ENCODE measurements around the gene EPHA8.

EPHA8 gene

GRCh38 chr1:22643928-22644327 is 80.6 kb downstream of the EPHA8 start:
- Histone ChIP-seq H4K12ac (ENCODE audit: low read depth, low read length) (no peak overlapping the region), H3K4me2 (ENCODE audit: low read length) (no peak overlapping the region), H4K91ac (ENCODE audit: low read depth, low read length) (no peak overlapping the region), H3K23ac (ENCODE audit: low read length) (no peak overlapping the region), H2BK120ac (ENCODE audit: insufficient read depth, low read length, poor library complexity) (no peak overlapping the region), H2AFZ (ENCODE audit: insufficient read depth, low read length, poor library complexity) (no peak overlapping the region), H3K9ac (ENCODE audit: low read length) (no peak overlapping the region), H3K9me3 (ENCODE audit: insufficient read depth, low read depth, low read length) (peaks cover 3% of the 10 kb centered on the region), H4K8ac (ENCODE audit: low read depth, low read length) (no peak overlapping the region), H3K27me3 (ENCODE audit: insufficient read depth, low read length) (no peaks in the 10 kb centered on the region), H2BK12ac (ENCODE audit: low read length) (no peak overlapping the region), H3K4me3 (ENCODE audit: low read depth, low read length) (no peak overlapping the region), H3K4ac (ENCODE audit: low read depth, low read length) (no peak overlapping the region), H3K14ac (ENCODE audit: low read length) (no peak overlapping the region), H2BK5ac (ENCODE audit: low read depth, low read length, poor library complexity) (no peak overlapping the region), H3K4me1 (ENCODE audit: control insufficient read depth in 1 of 2, insufficient read depth in 2 of 2, low read length in 2 of 2) (peaks cover 7 to 11% of the 10 kb centered on the region in 2 experiments), H3K36me3 (ENCODE audit: control insufficient read depth in 1 of 2, insufficient read depth in 2 of 2, low read length in 2 of 2) (no peaks in the 10 kb centered on the region), H3K18ac (ENCODE audit: low read length) (no peak overlapping the region), H3K79me1 (ENCODE audit: low read length) (no peaks in the 10 kb centered on the region), H3K27ac (ENCODE audit: low read depth, low read length) (no peak overlapping the region), H2AK5ac (ENCODE audit: low read length) (no peak overlapping the region), H3K79me2 (ENCODE audit: control insufficient read depth, insufficient read depth, low read length, poor library complexity) (no peaks in the 10 kb centered on the region)
- no CpG with 5 or more reads among the region's 12 CpGs for WGBS (ENCODE audit: extremely low coverage, insufficient coverage, insufficient read length)
- no peak for DNase-seq

- Histone ChIP-seq H3K27me3 (ENCODE audit: insufficient read depth, low read length) (no peaks in the 10 kb centered on the region), H2AK5ac (ENCODE audit: low read length) (no peak overlapping the region), H2BK5ac (ENCODE audit: low read depth, low read length, poor library complexity) (no peak overlapping the region), H3K14ac (ENCODE audit: low read length) (no peak overlapping the region), H3K36me3 (ENCODE audit: control insufficient read depth in 1 of 2, insufficient read depth in 2 of 2, low read length in 2 of 2) (no peaks in the 10 kb centered on the region), H3K4me1 (ENCODE audit: control insufficient read depth in 1 of 2, insufficient read depth in 2 of 2, low read length in 2 of 2) (peaks cover 4 to 8% of the 10 kb centered on the region in 2 experiments), H2BK120ac (ENCODE audit: insufficient read depth, low read length, poor library complexity) (no peak overlapping the region), H3K4ac (ENCODE audit: low read depth, low read length) (no peak overlapping the region), H3K79me2 (ENCODE audit: control insufficient read depth, insufficient read depth, low read length, poor library complexity) (no peaks in the 10 kb centered on the region), H3K9ac (ENCODE audit: low read length) (no peak overlapping the region), H3K4me3 (ENCODE audit: low read depth, low read length) (no peak overlapping the region), H4K12ac (ENCODE audit: low read depth, low read length) (no peak overlapping the region), H3K18ac (ENCODE audit: low read length) (no peak overlapping the region), H3K4me2 (ENCODE audit: low read length) (no peak overlapping the region), H4K91ac (ENCODE audit: low read depth, low read length) (no peak overlapping the region), H2AFZ (ENCODE audit: insufficient read depth, low read length, poor library complexity) (no peak overlapping the region), H3K9me3 (ENCODE audit: insufficient read depth, low read depth, low read length) (no peaks in the 10 kb centered on the region), H3K23ac (ENCODE audit: low read length) (no peak overlapping the region), H2BK12ac (ENCODE audit: low read length) (no peak overlapping the region), H4K8ac (ENCODE audit: low read depth, low read length) (no peak overlapping the region), H3K27ac (ENCODE audit: low read depth, low read length) (no peak overlapping the region), H3K79me1 (ENCODE audit: low read length) (no peaks in the 10 kb centered on the region)
- DNase-seq: peak; percentile 55 to 57
- no CpG with 5 or more reads among the region's 7 CpGs for WGBS (ENCODE audit: extremely low coverage, insufficient coverage, insufficient read length)
These were observed 82.6 kb downstream of the EPHA8 start for GRCh38 chr1:22645931-22646330.

DNA sequence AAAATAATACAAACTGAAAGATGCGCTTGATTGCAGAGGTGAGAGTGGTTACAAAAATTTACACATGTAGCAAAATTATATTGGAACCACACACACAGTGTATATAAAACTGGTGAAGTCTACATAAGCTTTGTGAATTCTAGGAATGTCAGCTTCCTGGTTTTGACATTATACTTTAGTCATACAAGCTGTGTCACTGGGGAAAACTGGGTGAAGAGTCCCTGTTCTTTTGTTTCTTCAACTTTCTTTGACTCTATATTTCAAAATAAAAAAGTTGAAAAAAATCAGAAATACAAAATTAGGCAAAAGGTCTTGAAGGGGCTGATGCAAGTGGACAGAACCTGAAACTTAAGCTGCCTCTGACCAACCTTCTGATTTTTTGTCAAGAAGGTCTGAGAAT is 83.1 kb downstream of the EPHA8 start:
- Histone ChIP-seq H3K79me1 (ENCODE audit: low read length) (no peaks in the 10 kb centered on the region), H3K4ac (ENCODE audit: low read depth, low read length) (no peak overlapping the region), H3K23ac (ENCODE audit: low read length) (no peak overlapping the region), H4K91ac (ENCODE audit: low read depth, low read length) (no peak overlapping the region), H3K27ac (ENCODE audit: low read depth, low read length) (no peak overlapping the region), H2BK120ac (ENCODE audit: insufficient read depth, low read length, poor library complexity) (no peak overlapping the region), H2AK5ac (ENCODE audit: low read length) (no peak overlapping the region), H3K14ac (ENCODE audit: low read length) (no peak overlapping the region), H2BK12ac (ENCODE audit: low read length) (no peak overlapping the region), H3K9ac (ENCODE audit: low read length) (no peak overlapping the region), H3K4me2 (ENCODE audit: low read length) (no peak overlapping the region), H3K4me1 (ENCODE audit: control insufficient read depth in 1 of 2, insufficient read depth in 2 of 2, low read length in 2 of 2) (peaks cover 0 to 6% of the 10 kb centered on the region in 2 experiments), H4K8ac (ENCODE audit: low read depth, low read length) (no peak overlapping the region), H3K9me3 (ENCODE audit: insufficient read depth, low read depth, low read length) (no peaks in the 10 kb centered on the region), H3K79me2 (ENCODE audit: control insufficient read depth, insufficient read depth, low read length, poor library complexity) (no peaks in the 10 kb centered on the region), H4K12ac (ENCODE audit: low read depth, low read length) (no peak overlapping the region), H3K36me3 (ENCODE audit: control insufficient read depth in 1 of 2, insufficient read depth in 2 of 2, low read length in 2 of 2) (no peaks in the 10 kb centered on the region), H2BK5ac (ENCODE audit: low read depth, low read length, poor library complexity) (no peak overlapping the region), H3K18ac (ENCODE audit: low read length) (no peak overlapping the region), H3K4me3 (ENCODE audit: low read depth, low read length) (no peak overlapping the region), H3K27me3 (ENCODE audit: insufficient read depth, low read length) (no peaks in the 10 kb centered on the region), H2AFZ (ENCODE audit: insufficient read depth, low read length, poor library complexity) (no peak overlapping the region)
- no CpG with 5 or more reads among the region's 1 CpG for WGBS (ENCODE audit: extremely low coverage, insufficient coverage, insufficient read length)
- DNase-seq: peak in 1 of 2 donors; percentile 71

- no peak overlapping the region for H3K4me3 ChIP-seq (ENCODE audit: low read depth, low read length)
- H4K12ac ChIP-seq (ENCODE audit: low read depth, low read length): no peak overlapping the region
- H3K14ac ChIP-seq (ENCODE audit: low read length): no peak overlapping the region
- no peak overlapping the region for H2AFZ ChIP-seq (ENCODE audit: insufficient read depth, low read length, poor library complexity)
- H2BK12ac ChIP-seq (ENCODE audit: low read length): no peak overlapping the region
- H3K79me2 ChIP-seq (ENCODE audit: control insufficient read depth, insufficient read depth, low read length, poor library complexity): no peaks in the 10 kb centered on the region
- no peak overlapping the region for H4K8ac ChIP-seq (ENCODE audit: low read depth, low read length)
- H2AK5ac ChIP-seq (ENCODE audit: low read length): no peak overlapping the region
- no peak overlapping the region for H3K4me2 ChIP-seq (ENCODE audit: low read length)
- peaks cover 0 to 2% of the 10 kb centered on the region in 2 experiments for H3K4me1 ChIP-seq (ENCODE audit: control insufficient read depth in 1 of 2, insufficient read depth in 2 of 2, low read length in 2 of 2)
- no peak for DNase-seq
- no peak overlapping the region for H2BK120ac ChIP-seq (ENCODE audit: insufficient read depth, low read length, poor library complexity)
- no peaks in the 10 kb centered on the region for H3K36me3 ChIP-seq (ENCODE audit: control insufficient read depth in 1 of 2, insufficient read depth in 2 of 2, low read length in 2 of 2)
- no peak overlapping the region for H2BK5ac ChIP-seq (ENCODE audit: low read depth, low read length, poor library complexity)
- WGBS (ENCODE audit: extremely low coverage, insufficient coverage, insufficient read length): no CpG with 5 or more reads among the region's 13 CpGs
- H3K4ac ChIP-seq (ENCODE audit: low read depth, low read length): no peak overlapping the region
- no peaks in the 10 kb centered on the region for H3K79me1 ChIP-seq (ENCODE audit: low read length)
- no peak overlapping the region for H4K91ac ChIP-seq (ENCODE audit: low read depth, low read length)
- H3K18ac ChIP-seq (ENCODE audit: low read length): no peak overlapping the region
- H3K9me3 ChIP-seq (ENCODE audit: insufficient read depth, low read depth, low read length): no peaks in the 10 kb centered on the region
- H3K27ac ChIP-seq (ENCODE audit: low read depth, low read length): no peak overlapping the region
- H3K23ac ChIP-seq (ENCODE audit: low read length): no peak overlapping the region
- H3K9ac ChIP-seq (ENCODE audit: low read length): no peak overlapping the region
- no peaks in the 10 kb centered on the region for H3K27me3 ChIP-seq (ENCODE audit: insufficient read depth, low read length)
These were observed 86.9 kb downstream of the EPHA8 start for GRCh38 chr1:22650089-22650693.
